GM23338 (cell line): ENCODE results near the gene RALBP1. TPM values are rescaled to one million over a fixed set of nuclear protein-coding genes. Genes with fewer than 3 reads are reported as not detected.
A peak's percentile ranks its signal among the peaks of the same experiment; 100 is the strongest.

Experiments used
- ATAC-seq: fragments of 200-7000 bp; cut with Tn5 transposase; 3 replicates; pipeline ENCODE4 v1.9.1; 2020
- DNase-seq: peaks from one replicate; pipeline ENCODE4 v3.0.0-alpha.2; 2015; ENCODE audit warnings: low spot score
- H2AFZ ChIP-seq: fragments of 200-600 bp; sonication (generic); 2 replicates; pipeline ENCODE4 v1.8.0; 2016; ENCODE audit warnings: antibody characterized with exemption, mild to moderate bottlenecking, moderate library complexity
- H3F3A ChIP-seq: fragments of 200-600 bp; sonication (generic); replicated peaks from 2 replicates; pipeline ENCODE4 v1.8.0; 2017; ENCODE audit warnings: antibody characterized with exemption, mixed run types, low read depth
- H3K27ac ChIP-seq: fragments of 200-600 bp; sonication (generic); 2 replicates; pipeline ENCODE4 v1.6.1; 2016; ENCODE audit warnings: low read depth
- H3K27me3 ChIP-seq: fragments of 200-600 bp; sonication (generic); 2 replicates; pipeline ENCODE4 v1.8.0; 2016; ENCODE audit warnings: mild to moderate bottlenecking, mixed run types, moderate library complexity; ENCODE audit not compliant: insufficient read depth
- H3K36me3 ChIP-seq: fragments of 200-600 bp; sonication (generic); 2 replicates; pipeline ENCODE4 v1.8.0; 2016; ENCODE audit warnings: mild to moderate bottlenecking; ENCODE audit not compliant: insufficient read depth
- H3K4me1 ChIP-seq: fragments of 200-600 bp; sonication (generic); 2 replicates; pipeline ENCODE4 v1.8.0; 2016; ENCODE audit warnings: mild to moderate bottlenecking, moderate library complexity; ENCODE audit not compliant: insufficient read depth
- H3K4me2 ChIP-seq: fragments of 200-600 bp; sonication (generic); 2 replicates; pipeline ENCODE4 v1.7.1; 2017; ENCODE audit warnings: mixed run types
- H3K4me3 ChIP-seq: fragments of 200-600 bp; sonication (generic); 2 replicates; pipeline ENCODE4 v1.6.1; 2016; ENCODE audit warnings: mixed run types
- H3K79me2 ChIP-seq: fragments of 200-600 bp; sonication (generic); replicated peaks from 2 replicates; pipeline ENCODE4 v1.8.0; 2017; ENCODE audit warnings: mild to moderate bottlenecking; ENCODE audit not compliant: insufficient read depth
- H3K9me2 ChIP-seq: fragments of 200-600 bp; sonication (generic); 2 replicates; pipeline ENCODE4 v1.8.0; 2017; ENCODE audit not compliant: insufficient read depth
- H4K20me1 ChIP-seq: fragments of 200-600 bp; sonication (generic); replicated peaks from 2 replicates; pipeline ENCODE4 v1.8.0; 2017; ENCODE audit warnings: mild to moderate bottlenecking; ENCODE audit not compliant: insufficient read depth
- H3K27ac Mint-ChIP-seq: 2 replicates; pipeline ENCODE4 v1.8.0; 2020; ENCODE audit warnings: inconsistent platforms, mild to moderate bottlenecking, moderate library complexity, mixed read lengths
- H3K27me3 Mint-ChIP-seq: 3 replicates; pipeline ENCODE4 v1.8.0; 2022; ENCODE audit warnings: low read depth, mild to moderate bottlenecking, moderate library complexity, mixed read lengths, inconsistent platforms; ENCODE audit not compliant: insufficient read depth, poor library complexity
- H3K36me3 Mint-ChIP-seq: 3 replicates; pipeline ENCODE4 v1.8.0; 2021; ENCODE audit warnings: low read depth, mild to moderate bottlenecking, inconsistent platforms, moderate library complexity, mixed read lengths
- H3K4me1 Mint-ChIP-seq: 3 replicates; pipeline ENCODE4 v1.8.0; 2020; ENCODE audit warnings: mild to moderate bottlenecking, inconsistent platforms, mixed read lengths
- H3K4me3 Mint-ChIP-seq: 3 replicates; pipeline ENCODE4 v1.8.0; 2021; ENCODE audit warnings: moderate library complexity, mild to moderate bottlenecking, inconsistent platforms, mixed read lengths
- H3K9me3 Mint-ChIP-seq: 3 replicates; pipeline ENCODE4 v1.8.0; 2020; ENCODE audit warnings: moderate library complexity, mild to moderate bottlenecking, inconsistent platforms, mixed read lengths
- EZH2 ChIP-seq: fragments of 200-600 bp; sonication (generic); IDR thresholded peaks from one replicate; pipeline ENCODE4 v1.8.0; 2017; ENCODE audit warnings: antibody characterized with exemption, mild to moderate bottlenecking, low read depth; ENCODE audit not compliant: unreplicated experiment
- EZH2phosphoT487 ChIP-seq: fragments of 200-600 bp; sonication (generic); IDR thresholded peaks from one replicate; pipeline ENCODE4 v1.8.1; 2018; ENCODE audit warnings: antibody characterized with exemption; ENCODE audit not compliant: unreplicated experiment
- NANOG ChIP-seq: IDR thresholded peaks from 2 replicates; pipeline ENCODE4 v1.6.1; 2016; ENCODE audit warnings: antibody characterized with exemption, borderline replicate concordance
- ZNF331 ChIP-seq: fragments of 250-450 bp; sonication (Bioruptor Pico); IDR thresholded peaks from 2 replicates; pipeline ENCODE4 v1.5.0; 2020; ENCODE audit warnings: low read depth, mild to moderate bottlenecking, moderate library complexity
- polyA plus RNA-seq: library from polyadenylated mRNA; unstranded; fragments of >200 nt; fragmentation: Nextera tagmentation; extraction: Ambion mirVana; gene quantifications from 2 replicates; pipeline ENCODE4 v1.2.1, GENCODE V29; 2016
- total RNA-seq: library from RNA; depleted of rRNA; stranded (reverse); fragments of >200 nt; shearing (Covaris generic); gene quantifications from 2 replicates; pipeline ENCODE4 v1.2.3, GENCODE V29; 2014
- TF ChIP-seq, protein P1 (sequence below): fragments of 250-450 bp; sonication (Bioruptor Pico); IDR thresholded peaks from 2 replicates; pipeline ENCODE4 v1.5.0; 2020; ENCODE audit warnings: mild to moderate bottlenecking, moderate library complexity

RALBP1 gene
- total and polyA plus RNA-seq, 2 experiments from 2014 or later, result 80.9 to 103 TPM

GRCh38 chr18:9495916-9496705 lies 20.8 kb downstream of the RALBP1 start (continued):
- TF ChIP-seq, protein P1, sequence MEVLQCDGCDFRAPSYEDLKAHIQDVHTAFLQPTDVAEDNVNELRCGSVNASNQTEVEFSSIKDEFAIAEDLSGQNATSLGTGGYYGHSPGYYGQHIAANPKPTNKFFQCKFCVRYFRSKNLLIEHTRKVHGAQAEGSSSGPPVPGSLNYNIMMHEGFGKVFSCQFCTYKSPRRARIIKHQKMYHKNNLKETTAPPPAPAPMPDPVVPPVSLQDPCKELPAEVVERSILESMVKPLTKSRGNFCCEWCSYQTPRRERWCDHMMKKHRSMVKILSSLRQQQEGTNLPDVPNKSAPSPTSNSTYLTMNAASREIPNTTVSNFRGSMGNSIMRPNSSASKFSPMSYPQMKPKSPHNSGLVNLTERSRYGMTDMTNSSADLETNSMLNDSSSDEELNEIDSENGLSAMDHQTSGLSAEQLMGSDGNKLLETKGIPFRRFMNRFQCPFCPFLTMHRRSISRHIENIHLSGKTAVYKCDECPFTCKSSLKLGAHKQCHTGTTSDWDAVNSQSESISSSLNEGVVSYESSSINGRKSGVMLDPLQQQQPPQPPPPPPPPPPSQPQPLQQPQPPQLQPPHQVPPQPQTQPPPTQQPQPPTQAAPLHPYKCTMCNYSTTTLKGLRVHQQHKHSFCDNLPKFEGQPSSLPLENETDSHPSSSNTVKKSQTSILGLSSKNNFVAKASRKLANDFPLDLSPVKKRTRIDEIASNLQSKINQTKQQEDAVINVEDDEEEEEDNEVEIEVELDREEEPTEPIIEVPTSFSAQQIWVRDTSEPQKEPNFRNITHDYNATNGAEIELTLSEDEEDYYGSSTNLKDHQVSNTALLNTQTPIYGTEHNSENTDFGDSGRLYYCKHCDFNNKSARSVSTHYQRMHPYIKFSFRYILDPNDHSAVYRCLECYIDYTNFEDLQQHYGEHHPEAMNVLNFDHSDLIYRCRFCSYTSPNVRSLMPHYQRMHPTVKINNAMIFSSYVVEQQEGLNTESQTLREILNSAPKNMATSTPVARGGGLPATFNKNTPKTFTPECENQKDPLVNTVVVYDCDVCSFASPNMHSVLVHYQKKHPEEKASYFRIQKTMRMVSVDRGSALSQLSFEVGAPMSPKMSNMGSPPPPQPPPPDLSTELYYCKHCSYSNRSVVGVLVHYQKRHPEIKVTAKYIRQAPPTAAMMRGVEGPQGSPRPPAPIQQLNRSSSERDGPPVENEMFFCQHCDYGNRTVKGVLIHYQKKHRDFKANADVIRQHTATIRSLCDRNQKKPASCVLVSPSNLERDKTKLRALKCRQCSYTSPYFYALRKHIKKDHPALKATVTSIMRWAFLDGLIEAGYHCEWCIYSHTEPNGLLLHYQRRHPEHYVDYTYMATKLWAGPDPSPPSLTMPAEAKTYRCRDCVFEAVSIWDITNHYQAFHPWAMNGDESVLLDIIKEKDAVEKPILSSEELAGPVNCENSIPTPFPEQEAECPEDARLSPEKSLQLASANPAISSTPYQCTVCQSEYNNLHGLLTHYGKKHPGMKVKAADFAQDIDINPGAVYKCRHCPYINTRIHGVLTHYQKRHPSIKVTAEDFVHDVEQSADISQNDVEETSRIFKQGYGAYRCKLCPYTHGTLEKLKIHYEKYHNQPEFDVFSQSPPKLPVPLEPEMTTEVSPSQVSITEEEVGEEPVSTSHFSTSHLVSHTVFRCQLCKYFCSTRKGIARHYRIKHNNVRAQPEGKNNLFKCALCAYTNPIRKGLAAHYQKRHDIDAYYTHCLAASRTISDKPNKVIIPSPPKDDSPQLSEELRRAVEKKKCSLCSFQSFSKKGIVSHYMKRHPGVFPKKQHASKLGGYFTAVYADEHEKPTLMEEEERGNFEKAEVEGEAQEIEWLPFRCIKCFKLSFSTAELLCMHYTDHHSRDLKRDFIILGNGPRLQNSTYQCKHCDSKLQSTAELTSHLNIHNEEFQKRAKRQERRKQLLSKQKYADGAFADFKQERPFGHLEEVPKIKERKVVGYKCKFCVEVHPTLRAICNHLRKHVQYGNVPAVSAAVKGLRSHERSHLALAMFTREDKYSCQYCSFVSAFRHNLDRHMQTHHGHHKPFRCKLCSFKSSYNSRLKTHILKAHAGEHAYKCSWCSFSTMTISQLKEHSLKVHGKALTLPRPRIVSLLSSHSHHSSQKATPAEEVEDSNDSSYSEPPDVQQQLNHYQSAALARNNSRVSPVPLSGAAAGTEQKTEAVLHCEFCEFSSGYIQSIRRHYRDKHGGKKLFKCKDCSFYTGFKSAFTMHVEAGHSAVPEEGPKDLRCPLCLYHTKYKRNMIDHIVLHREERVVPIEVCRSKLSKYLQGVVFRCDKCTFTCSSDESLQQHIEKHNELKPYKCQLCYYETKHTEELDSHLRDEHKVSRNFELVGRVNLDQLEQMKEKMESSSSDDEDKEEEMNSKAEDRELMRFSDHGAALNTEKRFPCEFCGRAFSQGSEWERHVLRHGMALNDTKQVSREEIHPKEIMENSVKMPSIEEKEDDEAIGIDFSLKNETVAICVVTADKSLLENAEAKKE (CRISPR knock-in tag), result no peak
- no peak for TF ChIP-seq NANOG
- TF ChIP-seq EZH2, result no peak

DNA sequence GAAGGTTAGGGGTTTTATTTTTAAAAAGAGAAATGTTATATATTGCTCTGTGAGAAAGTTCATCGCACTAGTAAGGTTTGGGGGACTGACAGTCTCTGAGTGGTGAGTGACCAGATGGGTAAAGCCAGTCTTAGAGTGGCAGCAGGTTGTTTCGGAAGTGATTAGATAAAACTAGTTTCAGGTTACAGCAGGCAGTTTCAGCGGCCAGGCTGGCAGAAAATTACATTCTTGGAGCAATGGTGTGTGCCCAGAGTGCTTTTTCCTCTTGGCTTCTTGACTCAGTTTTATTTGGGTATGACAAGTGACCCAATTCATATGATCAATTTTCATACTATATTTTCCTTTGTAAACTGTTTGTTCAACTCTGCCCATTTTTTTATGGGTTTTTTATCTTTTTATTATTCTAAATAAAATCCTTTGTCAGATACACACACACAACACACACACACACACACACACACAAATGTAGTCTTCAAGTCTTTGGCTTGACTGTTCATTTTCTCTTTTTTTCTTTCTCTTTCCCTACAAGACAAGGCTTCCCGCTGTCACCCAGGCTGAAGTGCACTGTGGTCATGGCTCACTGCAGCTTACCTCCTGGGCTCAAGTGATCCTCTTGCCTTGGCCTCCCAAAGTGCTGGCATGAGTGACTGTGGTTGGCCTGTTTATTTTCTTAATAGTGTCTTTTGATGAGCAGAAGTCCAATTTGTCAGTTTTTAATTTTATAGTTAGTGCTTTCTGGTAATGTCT lies 30.9 kb downstream of the RALBP1 start:
- Histone ChIP-seq H3F3A (no peaks in the 10 kb centered on the region), H3K4me1 (no peaks in the 10 kb centered on the region), H3K9me2 (no peaks in the 10 kb centered on the region), H2AFZ (no peak overlapping the region), H3K4me3 (no peak overlapping the region), H3K36me3 (0 out of 2 replicates have a peak, but pooled peaks cover 4% of the 10 kb centered on the region), H3K27ac (no peak overlapping the region), H3K4me2 (no peak overlapping the region), H3K79me2 (peaks cover 90% of the 10 kb centered on the region), H4K20me1 (no peaks in the 10 kb centered on the region), H3K27me3 (no peaks in the 10 kb centered on the region)
- peaks cover 13% of the 10 kb centered on the region for H3K9me3 Mint-ChIP-seq
- peak; percentile 28 for DNase-seq
- peaks cover 2% of the 10 kb centered on the region for H3K27me3 Mint-ChIP-seq
- ATAC-seq, result peak; percentile 59
- TF ChIP-seq EZH2phosphoT487 (no peak), EZH2 (no peak), ZNF331 (CRISPR knock-in tag) (no peak)
- peaks cover 23% of the 10 kb centered on the region for H3K36me3 Mint-ChIP-seq
- no peak overlapping the region for H3K4me3 Mint-ChIP-seq
- peaks cover 6% of the 10 kb centered on the region; the same call in 2 of the 3 replicates for H3K4me1 Mint-ChIP-seq
- no peak overlapping the region; the same call in 1 of the 2 replicates for H3K27ac Mint-ChIP-seq
